IMR-90 (cell line): Measurements from ENCODE around the gene CALCOCO1. TPM values are rescaled to one million over a fixed set of nuclear protein-coding genes. Genes with fewer than 3 reads are reported as not detected.

Experiments used
- ATAC-seq: fragments of 200-7000 bp; cut with Tn5 transposase; 2 replicates; pipeline ENCODE4 v1.9.1; 2020; ENCODE audit warnings: low read depth, mild to moderate bottlenecking, moderate library complexity
- BruUV-seq: library from RNA; stranded (reverse); fragments of 400-500 nt; replicated peaks from 2 replicates; lab custom pipeline; 2021; lab: Mats Ljungman, UMichigan
- CTCF ChIA-PET: fragments of 300-600 bp; formaldehyde crosslinking; extraction: SDS; loops from one replicate; lab custom pipeline; 2021; ENCODE audit warnings: antibody characterized with exemption; lab: Yijun Ruan, JAX
- POLR2A ChIA-PET: fragments of 300-600 bp; sonication (Branson Sonifier 250); formaldehyde crosslinking; loops from one replicate; lab custom pipeline; 2022; ENCODE audit warnings: antibody characterized with exemption; ENCODE audit not compliant: unreplicated experiment; lab: Charles Lee
- DNase-seq: peaks from one replicate; pipeline ENCODE4 v3.0.0; 2013
- H2AFZ ChIP-seq: replicated peaks from 2 replicates; pipeline ENCODE3; 2013; ENCODE audit warnings: low read length, mild to moderate bottlenecking; ENCODE audit not compliant: poor library complexity
- H2AK5ac ChIP-seq: 2 replicates; pipeline ENCODE4 v1.6.1; 2013; ENCODE audit warnings: low read depth, low read length, inconsistent platforms
- H2AK9ac ChIP-seq: replicated peaks from 2 replicates; pipeline ENCODE3; 2013; ENCODE audit warnings: mild to moderate bottlenecking, low read depth, low read length, moderate library complexity; ENCODE audit not compliant: poor library complexity
- H2BK120ac ChIP-seq: 2 replicates; pipeline ENCODE4 v1.6.1; 2013; ENCODE audit warnings: low read depth, low read length, inconsistent platforms
- H2BK15ac ChIP-seq: 3 replicates; pipeline ENCODE4 v1.6.1; 2013; ENCODE audit warnings: low read depth, low read length, inconsistent platforms
- H2BK20ac ChIP-seq: 2 replicates; pipeline ENCODE4 v1.6.1; 2013; ENCODE audit warnings: low read depth, mild to moderate bottlenecking, inconsistent platforms, low read length, moderate library complexity
- H2BK5ac ChIP-seq: 2 replicates; pipeline ENCODE4 v1.6.1; 2013; ENCODE audit warnings: mild to moderate bottlenecking, low read depth, low read length, inconsistent platforms; ENCODE audit not compliant: poor library complexity, severe bottlenecking
- H3K14ac ChIP-seq: replicated peaks from 2 replicates; pipeline ENCODE4 v1.6.1; 2013; ENCODE audit warnings: low read depth, low read length, inconsistent platforms
- H3K18ac ChIP-seq: 2 replicates; pipeline ENCODE4 v1.6.1; 2013; ENCODE audit warnings: low read depth, low read length, control low read depth
- H3K23ac ChIP-seq: 2 replicates; pipeline ENCODE4 v1.6.1; 2013; ENCODE audit warnings: low read depth, low read length, inconsistent platforms
- H3K27ac ChIP-seq: 2 replicates; pipeline ENCODE4 v1.5.1; 2013; ENCODE audit warnings: mild to moderate bottlenecking, control low read depth, low read length; ENCODE audit not compliant: insufficient read depth
- H3K27me3 ChIP-seq: 2 replicates; pipeline ENCODE4 v1.6.1; 2013; ENCODE audit warnings: low read length; ENCODE audit not compliant: control insufficient read depth, insufficient read depth
- H3K36me3 ChIP-seq: 2 replicates; pipeline ENCODE4 v1.6.1; 2013; ENCODE audit warnings: low read length, mixed read lengths; ENCODE audit not compliant: control insufficient read depth, insufficient read depth
- H3K4ac ChIP-seq: 2 replicates; pipeline ENCODE4 v1.6.1; 2013; ENCODE audit warnings: low read depth, low read length, inconsistent platforms
- H3K4me1 ChIP-seq: 2 replicates; pipeline ENCODE4 v1.6.1; 2013; ENCODE audit warnings: low read length, mixed read lengths; ENCODE audit not compliant: control insufficient read depth, insufficient read depth
- H3K4me2 ChIP-seq: 2 replicates; pipeline ENCODE4 v1.6.1; 2013; ENCODE audit warnings: low read depth, mild to moderate bottlenecking, control low read depth, low read length, moderate library complexity
- H3K4me3 ChIP-seq: 2 replicates; pipeline ENCODE4 v1.5.1; 2013; ENCODE audit warnings: low read depth, mild to moderate bottlenecking, control low read depth, low read length, moderate library complexity; ENCODE audit not compliant: insufficient read depth
- H3K56ac ChIP-seq: 2 replicates; pipeline ENCODE4 v1.6.1; 2013; ENCODE audit warnings: low read length, inconsistent platforms; ENCODE audit not compliant: insufficient read depth; ENCODE audit errors: extremely low read depth
- H3K79me1 ChIP-seq, 2 experiments: 2 replicates each; pipeline ENCODE4 v1.6.1; 2013; ENCODE audit warnings: low read length in 2 of 2, inconsistent platforms in 1 of 2, low read depth in 1 of 2
- H3K9ac ChIP-seq: 2 replicates; pipeline ENCODE4 v1.6.1; 2013; ENCODE audit warnings: low read depth, low read length, control low read depth
- H3K9me1 ChIP-seq: 2 replicates; pipeline ENCODE4 v1.6.1; 2013; ENCODE audit warnings: low read length, inconsistent platforms; ENCODE audit not compliant: insufficient read depth
- H3K9me3 ChIP-seq: 2 replicates; pipeline ENCODE4 v1.6.1; 2013; ENCODE audit warnings: low read length; ENCODE audit not compliant: control insufficient read depth, insufficient read depth
- H4K20me1 ChIP-seq: 2 replicates; pipeline ENCODE4 v1.6.1; 2013; ENCODE audit warnings: low read length, inconsistent platforms; ENCODE audit not compliant: insufficient read depth
- H4K5ac ChIP-seq: 2 replicates; pipeline ENCODE4 v1.6.1; 2013; ENCODE audit warnings: mild to moderate bottlenecking, low read depth, low read length, control low read depth
- H4K8ac ChIP-seq, 2 experiments: 2 replicates each; pipeline ENCODE4 v1.6.1; 2013; ENCODE audit warnings: low read depth in 2 of 2, low read length in 2 of 2, control low read depth in 1 of 2, inconsistent platforms in 1 of 2
- H4K91ac ChIP-seq: 2 replicates; pipeline ENCODE4 v1.6.1; 2013; ENCODE audit warnings: low read depth, low read length, inconsistent platforms; ENCODE audit not compliant: insufficient read depth
- BHLHE40 ChIP-seq: fragments of 150-350 bp; IDR thresholded peaks from 2 replicates; pipeline ENCODE4 v1.6.1; 2016; ENCODE audit warnings: mild to moderate bottlenecking, low read depth, low read length
- CEBPB ChIP-seq: IDR thresholded peaks from 2 replicates; pipeline ENCODE4 v1.6.1; 2012; ENCODE audit warnings: low read depth, low read length, improper control_type of control experiment
- FOS ChIP-seq: fragments of 150-350 bp; IDR thresholded peaks from 2 replicates; pipeline ENCODE4 v1.6.1; 2016; ENCODE audit warnings: low read depth, low read length
- MAFK ChIP-seq: IDR thresholded peaks from 2 replicates; pipeline ENCODE4 v1.6.1; 2012; ENCODE audit warnings: low read depth, low read length, improper control_type of control experiment
- MXI1 ChIP-seq: IDR thresholded peaks from 2 replicates; pipeline ENCODE4 v1.6.1; 2012; ENCODE audit warnings: low read depth, mild to moderate bottlenecking, low read length, moderate library complexity, borderline replicate concordance
- NFE2L2 ChIP-seq: fragments of 150-350 bp; IDR thresholded peaks from 2 replicates; pipeline ENCODE4 v1.6.1; 2016; ENCODE audit warnings: low read depth, mild to moderate bottlenecking, low read length
- RAD21 ChIP-seq: IDR thresholded peaks from 2 replicates; pipeline ENCODE4 v1.6.1; 2012; ENCODE audit warnings: low read length, improper control_type of control experiment
- RCOR1 ChIP-seq: IDR thresholded peaks from 2 replicates; pipeline ENCODE4 v1.6.1; 2012; ENCODE audit warnings: mild to moderate bottlenecking, low read length, improper control_type of control experiment; ENCODE audit not compliant: insufficient replicate concordance
- RFX5 ChIP-seq: IDR thresholded peaks from 2 replicates; pipeline ENCODE4 v1.8.0; 2012; ENCODE audit warnings: low read depth, mild to moderate bottlenecking, low read length, moderate library complexity
- WGBS, 2 experiments: methylation state at CpG; one replicate each; pipeline versions ENCODE4 v1.1.5 to v1.1.7; 2013; ENCODE audit warnings: missing lambda C conversion rate in 2 of 2; ENCODE audit not compliant: insufficient read length in 1 of 2; ENCODE audit errors: extremely low coverage in 2 of 2; 5-methylcytosine and 5-hydroxymethylcytosine counted together
- dilution Hi-C: fragments of 300-500 bp; cut with HindIII; formaldehyde crosslinking; loops from one replicate; pipeline ENCODE4 v1.14.3; 2018; ENCODE audit warnings: low sequenced_read_pairs; ENCODE audit not compliant: unreplicated experiment
- in situ Hi-C: fragments of 300-500 bp; cut with MboI; formaldehyde crosslinking; loops from 3 replicates; pipeline ENCODE4 v1.14.3; 2019; ENCODE audit warnings: low sequenced_read_pairs, inconsistent platforms, mixed read lengths
- intact Hi-C: fragments of 100-400 bp; cut with micrococcal nuclease; formaldehyde crosslinking; loops from 2 replicates; pipeline ENCODE4 v1.10.0; 2022
- polyA plus RNA-seq, 3 experiments: library from polyadenylated mRNA; depleted of rRNA; stranded (reverse); fragments of >200 nt; gene quantifications; 2 replicates each; pipeline ENCODE4 v1.2.3, GENCODE V29; 2012; ENCODE audit warnings: low replicate concordance in 1 of 3
- total RNA-seq: library from RNA; depleted of rRNA; stranded (reverse); fragments of >200 nt; gene quantifications from 2 replicates; pipeline ENCODE4 v1.2.3, GENCODE V29; 2012
- TF ChIP-seq, protein P1 (sequence below): fragments of 150-350 bp; IDR thresholded peaks from 2 replicates; pipeline ENCODE4 v1.6.1; 2016; ENCODE audit warnings: low read depth, mild to moderate bottlenecking, low read length, moderate library complexity, borderline replicate concordance
- TF ChIP-seq, protein P2 (sequence below): conservative IDR thresholded peaks from 2 replicates; pipeline ENCODE4 v1.5.1; 2012; ENCODE audit warnings: mild to moderate bottlenecking, low read depth, low read length, improper control_type of control experiment

The CALCOCO1 gene
- total and polyA plus RNA-seq, 2 of the 4 experiments (the other 2 are of a cell fraction), result 156 to 169 TPM

DNA sequence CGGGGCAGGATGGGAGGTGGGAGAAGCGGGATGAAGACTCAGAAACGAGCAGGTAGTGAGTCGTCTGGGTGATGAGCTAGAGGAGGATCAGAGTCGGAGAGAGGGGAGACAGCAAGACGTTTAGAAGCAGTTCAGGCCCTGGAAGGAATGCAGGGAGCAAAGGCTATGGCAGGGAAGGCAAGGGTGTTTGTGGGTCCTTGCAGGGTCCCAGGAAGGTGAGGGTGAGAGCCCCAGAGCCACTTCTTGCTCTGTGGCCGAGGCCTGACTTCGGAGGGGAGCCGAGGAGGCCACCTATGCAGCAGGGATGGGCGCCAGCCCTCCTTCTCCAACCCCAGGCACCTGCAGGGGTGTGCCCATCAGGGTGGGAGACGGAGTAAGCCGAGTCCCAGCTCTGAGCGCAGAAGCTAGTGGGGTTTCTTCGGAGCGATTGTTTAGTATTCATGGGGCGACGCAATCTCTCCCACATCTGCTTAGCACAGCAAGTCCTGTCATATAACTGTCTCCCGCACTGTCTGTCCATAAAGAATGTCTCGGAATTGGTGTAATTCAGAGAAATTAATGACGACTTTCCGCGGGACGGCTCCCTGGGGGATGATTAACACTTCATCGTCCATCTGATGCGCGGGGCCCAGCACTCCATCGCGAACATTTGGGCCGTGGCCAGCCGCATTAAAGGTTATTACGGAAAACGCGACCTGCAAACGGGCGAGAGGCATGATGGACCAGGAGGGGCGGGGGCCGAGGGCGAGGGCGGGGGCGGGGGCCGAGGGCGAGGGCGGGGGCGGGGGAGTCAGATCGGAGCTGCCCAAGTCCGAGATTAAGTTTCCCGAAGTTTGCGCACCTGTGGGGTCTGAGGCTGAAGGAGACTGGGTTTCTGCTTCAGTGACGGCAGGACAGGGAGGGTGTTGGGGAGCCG, 12.2 kb upstream of the CALCOCO1 start (continued):
- TF ChIP-seq MXI1 (no peak), RAD21 (no peak)

DNA sequence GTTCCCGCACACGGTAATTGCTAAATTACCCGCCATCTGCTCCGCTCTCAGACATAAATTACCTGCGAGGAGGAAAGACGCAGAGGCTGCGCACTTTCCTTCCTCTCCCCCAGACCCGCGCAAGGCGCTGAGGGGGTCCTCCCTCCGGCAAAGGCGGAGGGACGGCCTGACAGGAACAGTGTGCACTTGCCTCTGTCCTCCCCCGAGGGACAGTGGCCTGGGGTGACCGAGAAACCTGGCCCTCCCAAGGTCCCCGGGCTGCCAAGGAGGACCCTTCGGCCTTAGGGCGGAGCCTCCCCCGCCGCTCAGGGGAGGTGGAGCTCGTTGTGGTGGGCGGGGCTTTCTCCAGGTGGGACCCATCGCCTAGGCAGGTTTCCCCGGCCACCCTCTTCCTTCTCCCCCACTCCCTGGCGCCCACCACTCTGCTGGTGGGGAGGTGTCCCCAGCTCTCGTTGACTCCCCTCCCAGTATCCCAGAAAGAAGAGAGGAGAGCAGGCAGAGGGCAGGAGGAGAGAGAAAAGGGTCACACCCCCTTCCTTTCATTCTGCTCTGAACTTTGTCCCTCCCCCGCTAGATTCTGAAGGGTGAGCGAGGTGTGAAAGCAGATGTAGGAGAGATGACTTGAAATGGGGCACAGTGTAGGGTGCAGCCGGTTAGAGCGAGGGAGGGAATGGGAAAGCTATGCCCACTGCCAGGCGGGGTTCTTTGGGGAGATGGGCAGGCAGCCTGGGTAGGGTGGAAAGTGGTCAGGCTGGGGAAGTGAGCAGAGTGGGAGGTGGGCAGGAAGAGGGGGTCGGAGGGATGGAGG, 11.4 kb upstream of the CALCOCO1 start:
- no peaks in the 10 kb centered on the region for H3K79me1 ChIP-seq
- POLR2A ChIA-PET, result interaction anchor here (0.6 kb wide), 1 partner anchor 238 kb away, joined by 4 read pairs; the partner anchor contains the start of gene TARBP2
- no peaks in the 10 kb centered on the region for H4K20me1 ChIP-seq
- no peak overlapping the region for H2BK15ac ChIP-seq
- H4K5ac ChIP-seq, result no peak overlapping the region
- 0 out of 2 replicates have a peak, but pooled peaks cover 2% of the 10 kb centered on the region for H3K9me3 ChIP-seq
- no peak overlapping the region for H3K4me2 ChIP-seq
- no peak overlapping the region for H4K8ac ChIP-seq
- H3K27ac ChIP-seq, result no peak overlapping the region
- peak overlapping the region; percentile 47 for H2AFZ ChIP-seq
- no peak overlapping the region for H2AK9ac ChIP-seq
- H2AK5ac ChIP-seq, result no peak overlapping the region
- no peak overlapping the region for H3K18ac ChIP-seq
- WGBS, 2 experiments, result 10% methylated on average over 13 of the region's 32 CpGs; no CpG with 5 or more reads in 1 of the 2 experiments
- no peak for DNase-seq
- no peak overlapping the region for H2BK5ac ChIP-seq
- ATAC-seq, result no peak
- no peak overlapping the region for H3K23ac ChIP-seq
- no peaks in the 10 kb centered on the region; the same call in 1 of the 2 replicates for H3K9me1 ChIP-seq
- H3K4ac ChIP-seq, result no peak overlapping the region
- dilution Hi-C loops, result no loop called here
- H2BK120ac ChIP-seq, result no peak overlapping the region
- H3K9ac ChIP-seq, result no peak overlapping the region
- H3K4me1 ChIP-seq, result no peaks in the 10 kb centered on the region
- CTCF ChIA-PET, result no interaction called here
- TF ChIP-seq RFX5, result no peak
- TF ChIP-seq CEBPB, result no peak
- TF ChIP-seq FOS, result no peak
- TF ChIP-seq, protein P1, sequence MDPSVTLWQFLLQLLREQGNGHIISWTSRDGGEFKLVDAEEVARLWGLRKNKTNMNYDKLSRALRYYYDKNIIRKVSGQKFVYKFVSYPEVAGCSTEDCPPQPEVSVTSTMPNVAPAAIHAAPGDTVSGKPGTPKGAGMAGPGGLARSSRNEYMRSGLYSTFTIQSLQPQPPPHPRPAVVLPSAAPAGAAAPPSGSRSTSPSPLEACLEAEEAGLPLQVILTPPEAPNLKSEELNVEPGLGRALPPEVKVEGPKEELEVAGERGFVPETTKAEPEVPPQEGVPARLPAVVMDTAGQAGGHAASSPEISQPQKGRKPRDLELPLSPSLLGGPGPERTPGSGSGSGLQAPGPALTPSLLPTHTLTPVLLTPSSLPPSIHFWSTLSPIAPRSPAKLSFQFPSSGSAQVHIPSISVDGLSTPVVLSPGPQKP, result no peak
- TF ChIP-seq, protein P2, sequence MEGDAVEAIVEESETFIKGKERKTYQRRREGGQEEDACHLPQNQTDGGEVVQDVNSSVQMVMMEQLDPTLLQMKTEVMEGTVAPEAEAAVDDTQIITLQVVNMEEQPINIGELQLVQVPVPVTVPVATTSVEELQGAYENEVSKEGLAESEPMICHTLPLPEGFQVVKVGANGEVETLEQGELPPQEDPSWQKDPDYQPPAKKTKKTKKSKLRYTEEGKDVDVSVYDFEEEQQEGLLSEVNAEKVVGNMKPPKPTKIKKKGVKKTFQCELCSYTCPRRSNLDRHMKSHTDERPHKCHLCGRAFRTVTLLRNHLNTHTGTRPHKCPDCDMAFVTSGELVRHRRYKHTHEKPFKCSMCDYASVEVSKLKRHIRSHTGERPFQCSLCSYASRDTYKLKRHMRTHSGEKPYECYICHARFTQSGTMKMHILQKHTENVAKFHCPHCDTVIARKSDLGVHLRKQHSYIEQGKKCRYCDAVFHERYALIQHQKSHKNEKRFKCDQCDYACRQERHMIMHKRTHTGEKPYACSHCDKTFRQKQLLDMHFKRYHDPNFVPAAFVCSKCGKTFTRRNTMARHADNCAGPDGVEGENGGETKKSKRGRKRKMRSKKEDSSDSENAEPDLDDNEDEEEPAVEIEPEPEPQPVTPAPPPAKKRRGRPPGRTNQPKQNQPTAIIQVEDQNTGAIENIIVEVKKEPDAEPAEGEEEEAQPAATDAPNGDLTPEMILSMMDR, result no peak
- no peak for TF ChIP-seq RCOR1
- no peak for TF ChIP-seq BHLHE40
- TF ChIP-seq MAFK, result no peak
- no peak for TF ChIP-seq NFE2L2
- H3K56ac ChIP-seq, result no peak overlapping the region
- H3K14ac ChIP-seq, result no peak overlapping the region
- in situ Hi-C loops, result no loop called here
- no peak overlapping the region for H4K91ac ChIP-seq
- no peaks in the 10 kb centered on the region for H3K36me3 ChIP-seq
- no peak overlapping the region for H2BK20ac ChIP-seq
- H3K27me3 ChIP-seq, result peaks cover 78% of the 10 kb centered on the region
- intact Hi-C loops, result no loop called here
- no TSS peak for BruUV-seq
- H3K4me3 ChIP-seq, result no peak overlapping the region
